Stimulated activated CD8-positive, alpha-beta memory T cell treated with anti-CD3 and anti-CD28 coated beads, Interleukin-4, amount 100 ng/mL, for 48 hours (primary cell): ENCODE measurements around the gene KCNK17.

ENCODE experiments used
- DNase-seq: peaks from one replicate; pipeline ENCODE4 v3.0.0-alpha.2; 2020

The KCNK17 gene

GRCh38 chr6:39314273-39314795, at the start of gene KCNK17:
TSS of gene KCNK17 (minus strand) at chr6:39314419. CDS start at chr6:39314320, 99 bp downstream.
- DNase-seq, result no peak

DNA sequence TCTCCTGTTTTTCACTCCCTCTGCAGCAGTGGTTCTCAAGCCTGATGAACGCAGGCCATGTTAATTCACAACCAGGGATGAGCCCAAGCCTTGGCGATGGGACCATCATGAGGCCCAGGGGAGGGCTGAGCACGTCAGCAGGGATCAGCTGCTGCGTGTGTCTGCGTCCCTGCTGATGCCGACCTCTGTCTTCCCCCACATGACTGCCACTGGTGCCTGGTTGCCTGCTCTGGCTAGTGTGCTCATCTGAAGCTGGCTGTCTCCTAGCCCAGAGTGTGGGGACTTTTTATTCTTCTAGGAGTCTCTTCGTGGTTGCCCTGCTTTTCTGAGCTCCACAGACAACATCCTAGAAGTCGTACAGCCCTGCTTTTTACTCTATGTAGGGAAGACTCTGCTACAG, 49.1 kb upstream of the KCNK17 start:
- DNase-seq, result no peak

GRCh38 chr6:39362487-39362865, 48.3 kb upstream of the KCNK17 start:
- no peak for DNase-seq

DNA sequence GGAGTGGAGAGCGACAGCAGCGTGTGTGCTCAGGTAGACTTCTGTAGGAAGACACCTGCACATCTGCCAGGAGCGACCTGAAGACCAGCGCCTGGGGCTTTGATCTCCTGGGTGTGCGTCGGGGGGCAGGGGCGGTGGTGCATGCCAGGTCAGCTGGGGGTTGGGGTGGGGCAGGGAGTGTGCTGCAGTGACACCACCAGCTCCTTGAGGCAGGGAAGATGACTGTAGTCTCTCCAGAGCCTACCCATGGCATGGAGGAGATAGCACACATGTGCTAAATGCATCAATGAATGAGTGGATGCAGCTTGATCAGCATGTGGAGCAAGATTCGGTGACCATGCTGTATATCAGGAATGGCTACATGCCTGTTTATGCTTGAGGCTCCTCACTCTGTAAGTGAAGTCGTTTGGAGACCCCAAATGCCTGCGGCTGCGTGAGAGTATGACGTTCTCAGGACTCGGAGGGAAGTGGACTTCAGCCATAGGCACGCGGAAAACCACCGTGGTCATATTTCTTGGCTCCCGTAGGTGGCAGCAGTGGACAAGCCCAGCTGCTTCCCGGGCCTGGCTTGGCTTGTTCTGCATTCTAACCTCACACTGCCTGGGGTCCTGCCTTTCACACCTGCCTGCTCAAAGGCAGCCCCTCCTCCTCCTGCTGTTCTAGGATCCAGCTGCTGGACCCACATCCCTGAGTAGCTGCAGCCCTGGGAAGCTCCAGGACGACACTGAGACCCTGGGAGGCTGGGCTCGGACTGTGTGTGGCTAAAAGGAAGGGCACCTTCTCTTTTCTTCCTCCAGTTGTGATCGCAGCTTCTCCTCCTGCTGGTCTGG, 47.7 kb upstream of the KCNK17 start:
- DNase-seq, result peak; percentile 72

DNA sequence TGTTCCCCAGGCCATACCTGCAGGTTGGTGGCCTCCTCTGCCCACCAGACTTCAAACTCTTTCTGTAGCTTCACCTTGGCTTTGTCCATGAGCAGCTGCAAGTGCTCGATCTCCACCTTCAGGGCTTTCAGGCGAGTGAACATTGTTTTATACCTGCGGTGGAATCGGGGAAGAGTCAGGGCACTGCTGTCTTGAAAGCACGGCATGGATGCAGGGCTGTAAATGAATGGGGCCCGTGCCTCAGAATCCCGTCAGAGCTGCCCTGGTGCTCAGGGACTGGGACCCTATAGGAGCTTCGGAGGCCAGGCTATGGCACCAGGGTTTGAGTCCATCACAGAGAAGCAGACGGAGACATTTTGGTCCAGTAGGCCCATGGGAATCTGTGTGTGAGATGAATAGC, 46.2 kb upstream of the KCNK17 start:
- DNase-seq, result no peak

GRCh38 chr6:39357998-39358686, 43.9 kb upstream of the KCNK17 start:
- no peak for DNase-seq

- DNase-seq, result no peak
Observed at GRCh38 chr6:39353698-39354315, 39.6 kb upstream of the KCNK17 start.

DNA sequence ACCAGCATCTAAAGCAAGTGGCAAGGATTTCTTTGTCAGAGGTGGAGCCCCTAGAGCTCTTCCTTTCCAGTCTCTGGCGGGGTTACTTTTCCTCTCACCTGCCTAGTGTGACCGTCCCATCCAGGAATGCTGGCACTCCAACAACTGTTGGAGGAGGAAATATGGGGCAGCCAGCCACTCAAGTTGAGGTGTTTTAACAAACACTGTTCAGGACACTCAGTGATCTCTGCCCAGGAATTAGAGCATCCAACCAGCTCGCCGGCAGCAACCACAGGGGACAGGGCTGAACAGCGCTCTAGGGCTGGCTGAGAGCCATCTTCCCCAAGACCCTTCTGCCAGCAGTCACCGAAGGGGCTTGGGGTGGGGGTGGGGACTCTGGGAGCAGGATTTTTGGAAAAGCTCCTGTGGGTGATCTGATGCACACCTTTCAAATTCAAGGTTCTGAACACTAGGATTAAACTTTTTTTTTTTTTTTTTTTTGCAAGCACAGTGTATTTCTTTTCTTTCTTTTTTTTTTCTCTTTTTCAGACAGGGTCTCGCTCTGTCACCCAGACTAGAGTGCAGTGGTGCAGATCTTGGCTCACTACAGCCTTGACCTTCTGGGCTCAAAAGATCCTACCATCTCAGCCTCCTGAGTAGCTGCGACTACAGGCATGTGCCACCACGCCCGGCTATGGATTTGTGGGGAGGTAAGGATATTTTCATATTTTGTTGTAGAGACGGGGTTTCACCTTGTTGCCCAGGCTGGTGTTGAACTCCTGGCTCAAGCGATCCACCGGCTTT, 36.7 kb upstream of the KCNK17 start:
- no peak for DNase-seq

- DNase-seq, result no peak
Observed at GRCh38 chr6:39348740-39349139, 34.5 kb upstream of the KCNK17 start.

DNA sequence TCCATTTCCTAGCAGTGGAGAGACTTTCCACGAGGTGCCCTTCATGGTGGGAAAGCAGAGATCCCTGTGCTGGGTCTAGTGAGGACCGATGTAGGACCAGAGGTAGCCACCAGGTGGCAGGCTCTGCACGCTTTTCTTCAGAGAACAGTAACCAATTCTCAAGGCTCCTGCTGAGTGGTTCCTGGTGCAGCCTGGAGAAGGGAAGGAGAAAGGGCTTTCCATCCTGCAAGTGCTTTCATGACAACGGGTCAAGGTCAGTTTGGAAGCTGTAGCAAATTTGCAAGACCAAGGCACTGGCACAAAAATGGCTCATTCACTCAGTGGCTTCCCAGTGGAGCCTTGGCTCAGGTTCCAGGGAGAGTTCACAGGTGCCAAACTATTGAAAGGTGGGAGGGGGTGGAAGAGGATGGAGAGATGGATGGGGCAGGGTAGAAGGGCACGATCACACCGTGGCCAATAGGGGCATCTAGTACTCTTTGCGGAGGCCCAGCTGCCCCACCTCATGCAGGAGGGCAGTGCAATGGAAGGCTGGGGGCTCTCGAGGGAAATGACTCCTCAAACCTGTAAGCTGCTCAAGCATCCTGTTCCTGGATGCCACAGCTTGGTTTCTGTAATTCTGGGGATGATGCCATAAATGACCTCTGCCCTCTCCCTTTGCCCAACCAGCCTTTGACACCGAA, 33.8 kb upstream of the KCNK17 start:
- DNase-seq, result peak; percentile 84

DNA sequence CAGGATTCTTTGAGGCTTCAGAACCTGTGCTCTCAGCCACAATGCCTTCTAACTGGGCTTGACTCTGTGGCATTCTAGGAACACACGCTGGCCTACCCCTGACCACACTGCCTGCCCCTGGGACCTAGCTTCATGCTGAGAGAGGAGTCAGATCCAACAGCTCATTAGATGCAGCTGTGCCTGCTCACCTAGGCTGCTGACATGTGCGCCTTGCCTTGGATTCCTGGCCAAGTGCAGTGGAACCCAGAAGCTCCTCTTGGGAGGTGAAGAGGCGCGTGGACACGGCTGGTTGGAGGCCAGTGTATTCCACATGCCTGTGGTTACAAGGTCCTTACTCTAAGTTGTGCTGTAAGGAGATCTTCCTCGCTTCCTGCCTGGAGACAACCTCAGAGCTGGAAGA, 33.0 kb upstream of the KCNK17 start:
- no peak for DNase-seq

GRCh38 chr6:39344821-39345280, 30.6 kb upstream of the KCNK17 start:
- no peak for DNase-seq

- no peak for DNase-seq
Observed at GRCh38 chr6:39343396-39343870, 29.2 kb upstream of the KCNK17 start.

DNA sequence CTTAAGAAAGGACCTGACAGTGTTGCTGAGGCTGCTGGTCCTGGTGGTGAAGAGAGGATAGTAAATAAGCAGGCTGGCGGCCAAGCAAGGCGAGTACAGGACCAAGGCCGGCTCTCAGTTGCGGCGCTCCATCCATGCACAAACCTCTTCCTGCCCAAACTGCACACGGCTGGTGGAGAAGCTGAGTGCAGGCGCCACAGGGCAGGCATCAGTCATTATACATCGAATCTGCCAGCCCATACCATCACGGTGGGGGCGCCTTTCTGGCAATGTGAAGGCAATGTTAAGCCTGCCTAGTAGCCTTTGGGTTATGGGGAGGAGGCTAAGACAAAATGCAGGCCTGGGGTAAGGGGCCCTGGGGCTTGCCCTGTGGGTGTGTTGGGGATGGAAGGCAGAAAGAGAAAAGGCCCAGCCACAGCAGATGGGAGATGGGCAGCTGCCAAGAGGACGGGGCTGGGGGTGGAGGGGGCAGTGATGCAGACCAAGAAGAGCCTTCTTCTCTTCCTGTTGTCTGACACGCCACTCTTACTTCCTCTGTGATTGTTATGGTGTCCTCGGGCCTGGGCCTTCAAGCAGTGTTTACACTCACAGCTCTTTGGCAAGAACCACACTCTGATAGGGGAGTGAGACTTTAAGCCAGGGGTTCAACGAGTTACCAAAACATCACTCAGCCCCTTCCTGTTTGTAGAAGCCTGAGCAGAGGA, 28.6 kb upstream of the KCNK17 start:
- no peak for DNase-seq

GRCh38 chr6:39341937-39342336, 27.7 kb upstream of the KCNK17 start:
- DNase-seq, result no peak

- no peak for DNase-seq
Observed at GRCh38 chr6:39341352-39341751, 27.1 kb upstream of the KCNK17 start.

DNA sequence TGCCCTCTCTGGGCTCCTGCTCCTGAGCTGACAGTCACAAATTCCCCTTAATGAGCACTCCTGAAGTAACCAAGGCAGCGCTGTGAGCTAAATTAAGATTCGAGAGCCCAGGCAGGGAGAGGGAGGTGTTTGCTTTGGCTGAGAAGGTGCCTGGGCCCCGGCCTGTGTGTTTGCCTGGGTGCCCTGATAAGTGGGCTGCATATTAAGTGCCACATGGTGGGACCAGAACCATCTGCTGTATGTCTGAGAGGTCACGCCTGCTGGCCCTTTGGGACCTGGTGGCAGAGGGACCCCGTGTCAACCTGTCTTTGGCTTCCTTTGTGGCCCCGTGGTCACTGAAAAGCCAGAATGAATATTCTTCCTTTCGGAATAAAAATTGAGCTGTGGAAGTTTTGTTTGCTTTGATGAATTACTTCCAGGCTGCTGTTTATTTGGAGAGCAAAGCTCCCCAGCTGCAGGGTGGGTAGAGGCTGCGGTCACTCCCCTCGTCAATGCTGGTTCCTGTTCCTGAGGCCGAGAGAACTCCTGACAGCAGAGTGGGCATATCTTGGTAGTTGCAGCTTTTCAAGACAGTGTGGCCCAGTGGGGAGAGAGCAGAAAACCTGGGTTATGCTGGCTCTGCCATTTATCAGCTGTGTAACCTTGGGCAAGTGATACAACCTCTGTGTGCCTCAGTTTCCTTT, 25.8 kb upstream of the KCNK17 start:
- no peak for DNase-seq

DNA sequence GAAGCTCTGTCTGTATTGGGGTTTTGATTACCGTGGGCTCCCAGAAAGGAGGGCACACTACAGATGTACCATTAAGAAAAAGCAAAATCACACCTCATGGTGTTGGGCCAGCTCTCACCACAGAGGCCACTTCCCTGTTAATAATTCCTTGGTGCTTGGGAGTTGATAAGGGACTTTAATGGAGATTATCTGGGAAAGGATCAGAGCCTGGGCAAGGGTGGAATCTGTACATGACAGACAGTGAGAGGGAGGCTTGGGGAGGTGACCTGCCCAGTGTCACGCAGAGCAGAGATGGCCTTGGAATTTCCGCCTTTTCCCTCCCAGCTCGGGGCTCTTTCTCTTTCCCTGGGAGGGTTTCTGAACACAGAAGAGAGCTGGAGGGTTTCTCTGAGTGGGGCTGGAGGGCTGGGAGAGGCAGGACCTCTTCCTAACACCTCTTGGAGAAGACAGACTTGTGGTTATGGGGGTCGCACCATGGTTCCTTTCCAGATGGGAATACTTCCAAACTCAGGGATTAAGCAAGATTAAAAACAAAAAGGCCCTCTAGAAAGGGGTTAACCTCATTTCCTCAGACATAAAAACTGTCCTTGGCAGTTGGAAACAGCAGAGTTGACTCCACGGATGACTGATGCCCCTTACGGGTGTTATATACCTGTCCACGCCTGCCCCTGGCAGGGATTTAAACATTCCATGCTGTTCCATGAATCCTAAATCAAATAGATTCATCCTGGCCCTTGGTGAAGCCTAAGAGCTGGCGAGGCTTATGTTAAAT, 25.1 kb upstream of the KCNK17 start:
- DNase-seq, result no peak

GRCh38 chr6:39338397-39338796, 24.2 kb upstream of the KCNK17 start:
- DNase-seq, result no peak
